H1 (cell line): ENCODE data around the gene RBM17. TPM values are rescaled to one million over a fixed set of nuclear protein-coding genes. Genes with fewer than 3 reads are reported as not detected.

Experiments
- CTCF ChIA-PET: fragments of 300-600 bp; sonication (Branson Sonifier 250); formaldehyde crosslinking; loops from one replicate; lab custom pipeline; 2021; ENCODE audit not compliant: partially characterized antibody; lab: Charles Lee
- POLR2A ChIA-PET: fragments of 300-600 bp; sonication (Branson Sonifier 250); formaldehyde crosslinking; loops from one replicate; lab custom pipeline; 2021; ENCODE audit warnings: inconsistent platforms; ENCODE audit not compliant: partially characterized antibody; lab: Charles Lee
- DNase-seq, 2 experiments: peaks; one replicate each; pipeline versions ENCODE4 v3.0.0 to v3.0.0-alpha.2; 2010 to 2022; ENCODE audit warnings: low spot score in 2 of 2, low read depth in 1 of 2, mixed read lengths in 1 of 2
- FAIRE-seq: peaks from 2 replicates; lab custom pipeline; 2011; peaks lifted over from hg19 to GRCh38; lab: Jason Lieb, UNC
- H2AFZ ChIP-seq: 2 replicates; pipeline ENCODE4 v1.8.1; 2012; ENCODE audit warnings: low read length, inconsistent platforms
- H2AK5ac ChIP-seq: 2 replicates; pipeline ENCODE4 v1.6.1; 2013; ENCODE audit warnings: low read depth, low read length
- H2BK120ac ChIP-seq: replicated peaks from 2 replicates; pipeline ENCODE3; 2013; ENCODE audit warnings: low read depth, low read length, inconsistent platforms
- H2BK12ac ChIP-seq: 2 replicates; pipeline ENCODE4 v1.6.1; 2013; ENCODE audit warnings: low read depth, low read length
- H2BK15ac ChIP-seq: 2 replicates; pipeline ENCODE4 v1.6.1; 2013; ENCODE audit warnings: low read length
- H2BK20ac ChIP-seq: 2 replicates; pipeline ENCODE4 v1.6.1; 2013; ENCODE audit warnings: low read length
- H2BK5ac ChIP-seq: 2 replicates; pipeline ENCODE4 v1.6.1; 2013; ENCODE audit warnings: low read depth, low read length
- H3K14ac ChIP-seq: 2 replicates; pipeline ENCODE4 v1.6.1; 2013; ENCODE audit warnings: inconsistent platforms; ENCODE audit not compliant: insufficient read length
- H3K18ac ChIP-seq: 2 replicates; pipeline ENCODE4 v1.6.1; 2013; ENCODE audit warnings: low read length; ENCODE audit errors: extremely low read depth
- H3K23ac ChIP-seq: 2 replicates; pipeline ENCODE4 v1.6.1; 2013; ENCODE audit warnings: inconsistent platforms; ENCODE audit not compliant: insufficient read length
- H3K23me2 ChIP-seq: 2 replicates; pipeline ENCODE4 v1.6.1; 2013; ENCODE audit warnings: low read depth, low read length
- H3K27ac ChIP-seq: 2 replicates; pipeline ENCODE4 v1.6.1; 2011; ENCODE audit warnings: low read depth, low read length, inconsistent platforms
- H3K27me3 ChIP-seq, 4 experiments: replicated peaks in 1 of 4; 1 replicate in 1 of 4; 2 replicates in 3 of 4; pipeline versions ENCODE4 v1.6.1 to v1.8.1; 2011 to 2013; ENCODE audit warnings: low read length in 3 of 4, mild to moderate bottlenecking in 3 of 4, inconsistent platforms in 2 of 4, mixed read lengths in 2 of 4, moderate library complexity in 1 of 4; ENCODE audit not compliant: control insufficient read depth in 3 of 4, insufficient read depth in 3 of 4; ENCODE audit errors: extremely low read depth in 1 of 4
- H3K36me3 ChIP-seq, 4 experiments: 2 replicates each; pipeline versions ENCODE4 v1.6.1 to v1.8.1; 2011 to 2013; ENCODE audit warnings: mild to moderate bottlenecking in 4 of 4, low read length in 3 of 4, moderate library complexity in 2 of 4, control low read depth in 1 of 4, inconsistent platforms in 1 of 4; ENCODE audit not compliant: insufficient read depth in 4 of 4, control insufficient read depth in 2 of 4
- H3K4ac ChIP-seq: replicated peaks from 2 replicates; pipeline ENCODE3; 2013; ENCODE audit warnings: low read length, low read depth, mixed read lengths, inconsistent platforms; ENCODE audit not compliant: insufficient read length
- H3K4me1 ChIP-seq, 4 experiments: replicated peaks in 1 of 4; 1 replicate in 1 of 4; 2 replicates in 3 of 4; pipeline versions ENCODE4 v1.6.1 to v1.8.1; 2011 to 2013; ENCODE audit warnings: low read length in 3 of 4, inconsistent platforms in 2 of 4, mixed read lengths in 1 of 4; ENCODE audit not compliant: insufficient read depth in 4 of 4, control insufficient read depth in 3 of 4
- H3K4me2 ChIP-seq, 2 experiments: 2 replicates each; pipeline versions ENCODE4 v1.6.1 to v1.8.1; 2011 to 2013; ENCODE audit warnings: low read depth in 2 of 2, low read length in 2 of 2, control low read depth in 1 of 2, inconsistent platforms in 1 of 2, mild to moderate bottlenecking in 1 of 2; ENCODE audit not compliant: insufficient read depth in 1 of 2
- H3K4me3 ChIP-seq, 4 experiments: fragments of 200-600, 300-600 bp in 1 of 4; sonication (generic), shearing (Covaris generic), sonication (Bioruptor Twin) in 1 of 4; 2 replicates each; pipeline versions ENCODE4 v1.5.1 to v1.8.1; 2011 to 2016; ENCODE audit warnings: low read length in 4 of 4, low read depth in 3 of 4, control low read depth in 2 of 4, inconsistent platforms in 2 of 4, mild to moderate bottlenecking in 2 of 4, mixed read lengths in 1 of 4, moderate library complexity in 1 of 4; ENCODE audit not compliant: insufficient read depth in 2 of 4; ENCODE audit errors: extremely low read depth in 1 of 4
- H3K56ac ChIP-seq: replicated peaks from 2 replicates; pipeline ENCODE3; 2013; ENCODE audit warnings: low read depth, mild to moderate bottlenecking, mixed read lengths, low read length, inconsistent platforms; ENCODE audit not compliant: insufficient read length
- H3K79me1 ChIP-seq: 2 replicates; pipeline ENCODE4 v1.6.1; 2013; ENCODE audit warnings: low read depth, low read length, control low read depth
- H3K79me2 ChIP-seq, 2 experiments: 2 replicates each; pipeline versions ENCODE4 v1.6.1 to v1.8.1; 2012 to 2013; ENCODE audit warnings: low read length in 2 of 2, mild to moderate bottlenecking in 2 of 2, inconsistent platforms in 1 of 2; ENCODE audit not compliant: insufficient read depth in 2 of 2, control insufficient read depth in 1 of 2
- H3K9ac ChIP-seq, 4 experiments: replicated peaks in 1 of 4; 1 replicate in 1 of 4; 2 replicates in 3 of 4; pipeline versions ENCODE4 v1.6.1 to v1.8.1; 2011 to 2013; ENCODE audit warnings: low read depth in 3 of 4, low read length in 3 of 4, control low read depth in 2 of 4, mild to moderate bottlenecking in 2 of 4, moderate library complexity in 2 of 4, inconsistent platforms in 1 of 4; ENCODE audit errors: extremely low read depth in 1 of 4
- H3K9me3 ChIP-seq, 2 experiments: 2 replicates each; pipeline versions ENCODE4 v1.6.1 to v1.8.1; 2012 to 2013; ENCODE audit warnings: mild to moderate bottlenecking in 2 of 2, moderate library complexity in 2 of 2, control low read depth in 1 of 2, inconsistent platforms in 1 of 2, low read depth in 1 of 2, low read length in 1 of 2, mixed read lengths in 1 of 2; ENCODE audit not compliant: insufficient read depth in 2 of 2
- H4K20me1 ChIP-seq, 2 experiments: replicated peaks in 1 of 2; 2 replicates each; pipeline versions ENCODE3 to v1.8.1; 2011 to 2013; ENCODE audit warnings: inconsistent platforms in 2 of 2, low read length in 2 of 2, mild to moderate bottlenecking in 1 of 2; ENCODE audit not compliant: insufficient read depth in 2 of 2, control insufficient read depth in 1 of 2
- H4K5ac ChIP-seq: 2 replicates; pipeline ENCODE4 v1.6.1; 2013; ENCODE audit warnings: low read length, low read depth, mixed read lengths, inconsistent platforms; ENCODE audit not compliant: insufficient read length
- H4K8ac ChIP-seq: 2 replicates; pipeline ENCODE4 v1.8.0; 2013; ENCODE audit warnings: mild to moderate bottlenecking, moderate library complexity, low read length, inconsistent platforms; ENCODE audit not compliant: insufficient read depth; ENCODE audit errors: extremely low read depth
- H4K91ac ChIP-seq: replicated peaks from 2 replicates; pipeline ENCODE3; 2013; ENCODE audit warnings: low read length, mixed read lengths, inconsistent platforms; ENCODE audit not compliant: insufficient read length
- SIRT6 ChIP-seq: IDR thresholded peaks from one replicate; pipeline ENCODE4 v1.7.1; 2012; ENCODE audit warnings: low read length, inconsistent platforms
- WGBS, 2 experiments: shearing (Covaris generic) in 1 of 2; methylation state at CpG; one replicate each; pipeline versions ENCODE4 v1.1.6 to v1.1.7; 2013 to 2015; ENCODE audit warnings: low lambda C conversion rate in 2 of 2, mixed read lengths in 2 of 2, inconsistent platforms in 1 of 2, low coverage in 1 of 2, missing lambda C conversion rate in 1 of 2; ENCODE audit not compliant: insufficient replicate concordance in 2 of 2, insufficient coverage in 1 of 2, insufficient read length in 1 of 2; ENCODE audit errors: extremely low coverage in 1 of 2, missing lambda C conversion rate in 1 of 2; 5-methylcytosine and 5-hydroxymethylcytosine counted together
- polyA plus RNA-seq, 7 experiments: library from polyadenylated mRNA; depleted of rRNA in 3 of 7; stranded (reverse) in 5 of 7; unstranded in 2 of 7; fragments of >200 nt in 5 of 7; fragments of 200-250 nt in 2 of 7; gene quantifications; 1 replicate in 5 of 7; 2 replicates in 1 of 7; 4 replicates in 1 of 7; pipeline versions ENCODE4 v1.2.1 to v1.2.3, GENCODE V29; 2011 to 2013; ENCODE audit warnings: missing spikeins in 2 of 7, mixed read lengths in 2 of 7
- total RNA-seq: library from RNA; stranded (reverse); fragmentation: NEBNext Ultra II Directional; extraction: Animal tissue kit (Norgen Biotek cat#: 25700); gene quantifications from 2 replicates; pipeline ENCODE4 v1.2.1, GENCODE V29; 2021

RBM17 gene
- total and polyA plus RNA-seq, 2 of the 8 experiments (the other 6 are each of a cell fraction or from before 2014, with no cell fraction given): 15.7 to 128 TPM

DNA sequence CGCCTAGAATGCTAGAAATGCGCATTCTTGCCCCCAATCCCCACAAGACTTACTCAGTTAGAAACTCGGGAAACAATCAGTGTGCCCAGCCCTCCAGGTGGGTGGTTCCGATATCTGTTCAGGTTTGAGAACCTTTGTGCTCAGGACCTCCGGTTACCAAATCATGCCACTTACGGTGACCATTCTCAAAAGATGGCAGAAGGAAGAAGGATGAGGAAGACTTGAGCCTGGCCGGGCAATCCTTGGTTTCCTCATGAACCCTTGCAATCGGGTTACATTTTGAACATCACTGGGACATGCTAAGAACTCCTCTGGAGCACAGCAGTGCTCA is 52.1 kb downstream of the RBM17 start:
- Histone ChIP-seq H2BK15ac (no peak overlapping the region), H3K18ac (no peak overlapping the region), H3K56ac (no peak overlapping the region), H3K4me3 (no peak overlapping the region; a peak in 1 of 8 replicates), H2AK5ac (no peak overlapping the region), H2BK20ac (no peak overlapping the region), H3K9ac (no peak overlapping the region), H3K23me2 (peaks cover 14% of the 10 kb centered on the region; the same call in 1 of the 2 replicates), H3K27ac (no peak overlapping the region), H2BK5ac (no peak overlapping the region), H2BK12ac (no peak overlapping the region), H3K79me2 (no peaks in the 10 kb centered on the region), H3K14ac (no peak overlapping the region), H4K8ac (no peak overlapping the region), H3K4ac (no peak overlapping the region), H4K5ac (no peak overlapping the region), H3K9me3 (no peaks in the 10 kb centered on the region), H3K23ac (no peak overlapping the region), H2BK120ac (no peak overlapping the region), H2AFZ (no peak overlapping the region), H4K20me1 (no peaks in the 10 kb centered on the region), H3K4me2 (peak overlapping the region in 1 of 2 experiments; percentile 37; a peak in 1 of 4 replicates)
- CTCF ChIA-PET: interaction anchor here (1.5 to 2.7 kb wide), 2 partner anchors 11 to 50 kb away, joined by 6 to 17 read pairs; no protein-coding TSS in a partner anchor
- FAIRE-seq (no peak), DNase-seq (no peak)
- 86% methylated on average over 8 of the region's 8 CpGs; no CpG with 5 or more reads in 1 of the 2 experiments for WGBS, 2 experiments
- TF ChIP-seq SIRT6: no peak
- TF ChIP-seq, all 59 proteins: peak for 0
- Histone ChIP-seq H3K27me3 (peaks cover 1 to 21% (median 6%) of the 10 kb centered on the region in 4 experiments; a peak in 4 of 7 replicates), H3K79me1 (no peaks in the 10 kb centered on the region), H3K36me3 (no peaks in the 10 kb centered on the region), H3K4me1 (peaks cover 4 to 14% (median 9%) of the 10 kb centered on the region in 4 experiments), H4K91ac (no peak overlapping the region)
- POLR2A ChIA-PET: interaction anchor here (1.1 to 2.2 kb wide), 3 partner anchors 10 to 62 kb away, joined by 3 to 6 read pairs (median 5); partner anchors contain the start of gene PFKFB3
